Stromal cell of bone marrow (primary cell): ENCODE results near the gene GFOD1.

Experiments used
- DNase-seq: peaks from one replicate; pipeline ENCODE4 v3.0.0-alpha.2; 2012; ENCODE audit warnings: low read depth

GFOD1 gene, protein sequence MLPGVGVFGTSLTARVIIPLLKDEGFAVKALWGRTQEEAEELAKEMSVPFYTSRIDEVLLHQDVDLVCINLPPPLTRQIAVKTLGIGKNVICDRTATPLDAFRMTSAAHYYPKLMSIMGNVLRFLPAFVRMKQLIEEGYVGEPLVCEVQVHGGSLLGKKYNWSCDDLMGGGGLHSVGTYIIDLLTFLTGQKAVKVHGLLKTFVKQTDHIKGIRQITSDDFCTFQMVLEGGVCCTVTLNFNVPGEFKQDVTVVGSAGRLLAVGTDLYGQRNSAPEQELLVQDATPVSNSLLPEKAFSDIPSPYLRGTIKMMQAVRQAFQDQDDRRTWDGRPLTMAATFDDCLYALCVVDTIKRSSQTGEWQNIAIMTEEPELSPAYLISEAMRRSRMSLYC

DNA sequence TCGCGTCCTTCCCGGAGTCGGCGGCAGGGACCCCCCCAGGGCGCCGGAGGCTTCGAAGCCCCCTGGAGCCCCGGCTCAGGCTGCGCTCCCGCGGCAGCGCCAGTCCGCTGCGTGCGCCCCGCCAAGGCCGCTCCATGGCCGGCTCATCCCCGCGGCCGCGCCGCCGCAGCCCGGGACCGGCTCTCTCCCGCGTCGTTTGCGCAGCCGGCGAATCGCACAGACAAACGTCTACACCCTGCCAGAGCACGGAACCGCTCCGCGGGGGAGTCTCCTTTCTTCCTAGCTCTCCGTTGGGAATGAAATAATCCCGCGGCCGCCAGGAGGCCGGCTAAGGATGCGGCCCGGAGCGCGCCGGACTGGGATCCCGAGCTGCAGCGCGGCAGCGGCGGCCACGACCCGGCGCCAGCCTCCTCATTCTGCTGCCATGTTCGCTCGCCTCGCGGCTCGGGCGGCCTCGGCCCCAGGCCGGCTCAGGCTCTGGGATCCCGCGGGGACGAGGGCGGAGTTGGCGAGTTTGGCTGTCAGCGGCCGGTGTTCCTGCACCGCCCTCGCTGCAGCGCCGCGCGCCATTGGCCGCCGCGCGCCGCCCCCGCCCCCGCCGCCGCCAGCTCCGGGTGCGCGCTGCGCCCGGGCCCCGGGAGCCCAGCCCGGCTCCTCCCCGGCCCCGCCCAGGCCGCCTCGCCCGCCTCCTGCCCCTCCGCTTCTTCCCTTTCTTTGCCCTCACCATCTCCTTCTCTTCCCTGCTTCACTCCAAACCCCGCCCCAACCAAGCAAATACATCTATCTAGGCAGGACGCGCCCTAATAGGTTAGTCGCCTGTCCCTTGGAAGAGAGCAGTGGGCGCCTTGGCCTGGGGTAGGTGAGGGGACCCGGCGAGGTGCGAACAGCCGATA is at the start of gene GFOD1:
GFOD1 (minus strand) TSS at position 479 of the 893 bp plus-strand sequence. CDS start 710 bp downstream, outside the sequence.
- peak; percentile 78 for DNase-seq

DNA sequence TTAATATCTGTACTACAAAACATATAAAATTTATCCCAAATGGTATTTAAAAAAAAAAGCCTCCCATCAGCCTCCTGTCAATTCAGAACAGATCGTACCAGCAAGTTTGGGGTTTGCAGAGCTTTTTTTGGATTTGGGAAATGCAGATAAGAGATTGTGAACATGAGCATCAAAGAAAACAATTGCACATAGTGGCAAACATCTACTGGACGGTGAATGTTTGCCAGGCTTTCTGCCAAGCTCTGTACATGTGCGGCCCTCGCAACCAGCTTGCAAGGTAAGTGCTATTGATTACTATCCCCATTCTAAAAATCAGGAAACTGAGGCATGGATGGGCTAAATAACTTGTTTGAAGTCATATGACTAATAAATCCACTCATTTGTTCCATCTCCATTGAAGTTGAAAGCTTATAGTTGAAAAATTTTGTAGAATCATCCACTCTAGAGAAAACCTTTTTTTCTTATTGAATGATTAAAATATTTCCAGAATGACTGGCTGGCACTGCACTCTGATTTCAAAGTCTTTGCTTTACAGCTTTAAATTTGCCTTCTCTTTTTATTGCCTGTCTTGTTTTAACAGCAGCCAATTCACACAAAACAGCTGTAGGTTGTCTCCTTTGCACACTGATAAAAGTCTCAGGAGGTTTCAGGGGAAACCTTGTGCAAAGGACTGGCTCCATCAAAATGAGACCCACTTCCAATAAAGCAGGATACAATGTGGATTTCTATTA is 49.6 kb upstream of the GFOD1 start:
- no peak for DNase-seq

DNA sequence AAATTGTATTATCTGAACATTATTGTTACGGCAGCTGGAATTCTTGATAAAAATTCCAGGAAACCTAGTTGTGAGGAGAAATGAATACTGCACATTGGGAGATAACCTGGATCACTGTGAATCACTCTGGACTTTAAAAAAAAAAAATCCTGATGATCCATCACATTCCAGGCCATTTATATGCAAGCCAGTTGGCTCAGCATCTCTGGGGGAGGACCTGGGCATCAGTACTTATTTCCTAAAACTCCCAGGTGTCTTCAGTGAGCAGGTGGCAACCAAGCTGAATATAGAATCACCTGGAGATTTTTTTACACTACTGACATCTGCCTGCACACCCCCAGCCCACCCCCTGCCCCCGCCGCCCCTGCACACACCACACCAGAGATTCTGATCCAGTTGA is 47.9 kb upstream of the GFOD1 start:
- no peak for DNase-seq

- no peak for DNase-seq
These were observed 47.1 kb upstream of the GFOD1 start for GRCh38 chr6:13534536-13534935.

- no peak for DNase-seq
These were observed 44.6 kb upstream of the GFOD1 start for GRCh38 chr6:13531956-13532355.

DNA sequence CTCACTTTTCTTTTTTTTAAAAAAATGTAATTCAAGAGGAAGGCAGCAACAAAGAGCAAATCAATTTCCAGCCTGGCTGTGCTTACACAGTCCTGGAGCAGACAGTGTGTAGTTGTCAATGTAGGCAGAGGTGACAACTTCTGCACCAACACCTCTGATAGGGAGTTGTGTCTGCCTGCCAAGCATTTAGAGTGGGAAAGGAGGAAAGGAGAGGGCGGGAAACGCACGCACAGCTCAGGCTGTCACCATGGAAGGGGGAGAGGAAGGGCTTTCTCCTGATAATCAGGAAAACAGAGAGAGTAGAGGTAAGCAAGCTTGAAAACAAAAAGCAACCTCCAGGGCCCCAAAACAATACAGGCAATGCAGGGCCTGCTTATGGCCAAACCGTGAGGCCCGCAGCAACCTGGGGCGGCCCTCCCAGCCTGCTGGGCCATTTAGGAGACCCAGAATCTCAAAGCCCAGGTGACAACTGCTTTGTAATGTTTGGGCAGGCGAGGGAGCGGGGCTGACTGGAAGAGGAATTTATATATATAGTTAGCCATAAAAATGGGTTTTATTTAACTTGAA is 41.5 kb upstream of the GFOD1 start:
- DNase-seq: no peak

DNA sequence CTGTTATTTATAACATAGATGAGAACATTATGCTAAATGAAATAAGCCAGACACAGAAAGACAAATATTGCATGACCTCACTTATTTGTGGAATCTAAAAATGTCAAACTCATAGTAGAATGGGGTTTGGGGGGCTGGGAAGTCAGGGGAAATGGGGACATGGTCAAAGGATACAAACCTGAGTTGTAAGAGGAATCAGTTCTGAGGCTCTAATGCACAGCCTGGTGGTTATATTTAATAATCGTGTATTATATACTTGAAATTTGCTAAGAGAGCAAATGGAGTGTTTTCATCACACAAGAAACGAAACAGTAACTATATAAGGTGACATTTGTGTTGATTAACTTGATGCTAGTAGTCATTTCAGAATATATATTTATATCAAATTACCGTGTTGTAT is 40.8 kb upstream of the GFOD1 start:
- no peak for DNase-seq

- DNase-seq: no peak
These were observed 40.3 kb upstream of the GFOD1 start for GRCh38 chr6:13527671-13528056.

DNA sequence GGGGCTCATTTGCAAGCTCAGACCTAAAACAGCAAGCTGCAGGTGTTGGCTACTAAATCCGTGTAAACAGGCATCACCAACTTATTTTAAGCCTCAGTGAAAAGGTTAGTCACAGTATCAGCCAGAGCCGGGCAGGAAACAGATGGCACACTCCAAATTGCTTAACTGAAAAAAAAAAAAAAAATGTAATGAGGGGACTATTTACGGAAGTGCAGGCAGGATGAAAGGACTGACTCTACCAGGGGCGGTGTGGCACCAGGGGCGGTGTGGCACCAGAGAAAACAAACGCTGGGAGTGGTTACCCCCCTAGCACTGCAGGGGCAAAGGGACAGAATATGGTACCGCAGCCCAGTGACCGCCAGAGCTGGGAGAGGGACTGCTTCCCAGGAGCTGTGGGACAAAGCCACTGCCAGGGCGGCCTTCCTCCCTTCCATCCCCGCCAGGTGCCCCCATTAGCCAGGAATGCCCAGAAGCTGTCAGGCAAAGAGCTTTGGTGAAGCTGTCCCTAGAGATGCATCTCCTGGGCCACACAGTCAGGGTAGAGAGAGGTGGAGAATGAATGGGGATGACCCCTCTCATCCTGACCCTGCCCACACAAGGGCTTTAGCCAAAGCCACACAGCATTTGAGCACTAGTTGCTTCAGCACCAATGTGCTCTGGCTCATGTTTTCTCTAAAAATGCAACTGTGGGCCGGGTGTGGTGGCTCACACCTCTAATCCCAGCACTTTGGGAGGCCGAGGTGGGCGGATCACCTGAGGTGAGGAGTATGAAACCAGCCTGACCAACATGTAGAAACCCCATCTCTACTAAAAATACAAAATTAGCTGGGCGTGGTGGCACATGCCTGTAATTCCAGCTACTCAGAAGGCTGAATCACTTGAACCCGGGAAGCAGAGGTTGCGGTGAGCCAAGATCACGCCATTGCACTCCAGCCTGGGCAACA is 39.6 kb upstream of the GFOD1 start:
- DNase-seq: no peak

DNA sequence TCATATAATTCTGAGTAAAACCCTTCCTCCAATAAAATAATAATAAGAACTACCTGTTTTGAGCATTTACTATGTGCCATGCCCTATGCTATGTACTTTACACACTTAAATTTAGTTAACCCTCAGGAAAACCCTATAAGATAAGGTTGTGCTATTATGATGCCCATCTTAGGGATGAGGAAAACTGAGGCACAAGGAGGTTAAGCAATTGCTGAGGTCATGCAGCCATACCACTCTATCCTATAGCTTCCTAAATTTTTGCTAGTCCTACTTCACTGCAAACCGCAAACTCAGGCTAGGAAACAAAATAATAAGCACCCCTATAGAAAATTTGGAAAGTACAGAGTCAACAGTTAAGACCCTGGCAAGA is 38.9 kb upstream of the GFOD1 start:
- DNase-seq: no peak

GRCh38 chr6:13524801-13525508 is 37.6 kb upstream of the GFOD1 start:
- no peak for DNase-seq

DNA sequence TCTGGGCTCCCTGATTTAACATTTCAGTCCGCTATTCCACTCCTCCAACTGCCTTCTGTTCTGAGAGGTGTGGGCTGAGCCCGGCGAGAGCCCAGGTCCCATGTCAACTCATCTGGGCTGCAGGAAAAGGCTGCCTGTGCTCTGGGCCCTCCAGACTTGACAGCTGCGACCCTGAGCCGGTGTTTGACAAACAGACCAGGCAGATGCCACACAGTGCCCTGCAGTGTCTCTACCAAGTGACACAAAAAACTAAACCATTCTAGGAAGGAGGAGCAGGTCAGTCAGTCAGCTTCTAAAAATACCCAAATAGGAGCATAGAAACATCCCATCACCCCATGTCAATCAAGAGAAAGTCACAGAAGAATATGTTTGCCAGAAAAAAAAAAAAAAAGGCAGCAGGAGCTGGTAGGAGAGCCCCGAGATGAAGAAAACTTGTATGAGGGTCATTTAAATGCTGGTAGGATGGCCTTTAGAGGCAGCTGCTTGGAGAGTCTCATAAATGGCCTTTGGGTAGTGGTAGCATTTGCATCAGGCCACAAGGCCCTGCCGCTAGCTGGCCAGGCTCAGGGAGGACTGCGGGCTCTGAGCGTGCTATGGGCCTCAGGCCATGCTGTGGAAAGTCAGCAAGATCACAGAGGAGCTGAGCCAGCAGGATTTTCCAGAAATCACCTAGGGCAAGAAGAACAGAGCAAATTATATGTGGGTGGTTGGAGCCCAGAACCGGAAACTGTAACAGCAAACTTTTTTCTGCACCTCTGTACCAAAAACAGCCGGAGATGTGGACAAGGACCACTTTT is 36.6 kb upstream of the GFOD1 start:
- no peak for DNase-seq

DNA sequence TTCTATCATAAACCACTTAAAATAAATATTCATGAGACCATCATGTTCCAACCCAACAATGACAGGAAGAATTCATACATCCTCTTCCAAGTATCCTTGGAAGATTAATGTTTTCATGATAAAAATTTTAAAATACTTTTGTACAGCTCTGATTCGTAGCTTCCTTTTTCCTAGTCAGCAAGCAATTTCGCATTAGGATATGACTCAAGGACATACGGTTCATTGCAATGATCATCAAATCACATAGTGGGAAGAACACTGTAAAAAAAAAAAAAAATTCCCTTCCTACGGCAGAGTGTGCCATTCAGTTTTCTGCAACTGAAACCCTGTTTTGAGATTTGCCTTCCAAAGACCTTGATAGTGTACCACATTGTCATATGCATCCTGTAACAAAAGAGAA is 35.3 kb upstream of the GFOD1 start:
- DNase-seq: peak; percentile 57

- DNase-seq: no peak
These were observed 32.4 kb upstream of the GFOD1 start for GRCh38 chr6:13519839-13520238.

GRCh38 chr6:13517116-13517515 is 29.7 kb upstream of the GFOD1 start:
- no peak for DNase-seq

DNA sequence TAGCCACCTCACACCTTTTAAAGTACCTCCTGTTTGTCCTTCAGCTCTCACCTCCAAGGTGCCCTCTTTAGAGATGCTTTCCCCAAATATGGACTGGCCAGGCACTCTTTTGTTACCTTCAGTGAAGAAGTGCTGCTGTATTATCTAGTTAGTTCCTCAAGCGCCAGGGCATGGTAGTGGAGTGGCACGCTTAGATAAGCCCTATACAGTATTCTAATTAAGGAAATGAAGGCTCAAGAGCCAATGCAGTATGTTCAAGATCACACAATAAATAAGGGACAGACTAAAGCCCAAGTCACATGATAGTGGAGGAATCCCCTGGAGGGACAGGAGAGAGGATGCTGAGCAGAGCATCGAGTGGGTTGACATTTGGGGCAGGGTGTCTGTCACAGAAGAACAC is 28.5 kb upstream of the GFOD1 start:
- no peak for DNase-seq

GRCh38 chr6:13513626-13514502 is 26.5 kb upstream of the GFOD1 start:
- DNase-seq: peak; percentile 32

- no peak for DNase-seq
These were observed 25.5 kb upstream of the GFOD1 start for GRCh38 chr6:13512900-13513299.
